AG09319 (cell line): ENCODE results near the gene WWP2.

Experiments used
- DNase-seq: peaks from one replicate; pipeline ENCODE4 v3.0.0-alpha.2; 2010; ENCODE audit warnings: low read depth; ENCODE audit errors: extremely low read depth
- CTCF ChIP-seq: IDR thresholded peaks from 2 replicates; pipeline ENCODE4 v1.5.1; 2011; ENCODE audit warnings: low read depth, mild to moderate bottlenecking, inconsistent platforms, low read length, moderate library complexity

Gene WWP2

GRCh38 chr16:69863401-69864281, 101.5 kb downstream of the WWP2 start:
- no peak for DNase-seq
- no peak for TF ChIP-seq CTCF

DNA sequence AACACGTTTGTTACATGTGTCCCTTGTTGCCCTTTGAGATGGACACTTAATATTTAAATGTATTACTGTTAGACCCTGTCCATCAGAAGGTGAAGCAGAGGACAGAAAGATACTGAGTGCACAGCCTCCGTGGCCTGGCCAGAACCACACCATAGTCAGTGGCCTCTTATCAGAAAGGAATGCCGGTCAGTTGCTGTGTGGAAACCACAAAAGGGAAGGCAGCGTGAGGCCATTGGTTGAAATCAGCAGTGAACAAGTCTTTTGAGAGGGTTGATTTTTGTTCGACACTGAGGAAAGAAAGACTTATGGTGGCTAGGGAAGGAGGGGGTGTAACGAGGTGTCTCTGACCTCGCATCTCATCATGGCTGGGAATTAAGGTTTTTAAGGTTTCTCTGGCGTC, 103.6 kb downstream of the WWP2 start:
- no peak for DNase-seq
- no peak for TF ChIP-seq CTCF

- TF ChIP-seq CTCF = no peak
Measured at GRCh38 chr16:69867784-69868560, 105.8 kb downstream of the WWP2 start.

GRCh38 chr16:69870761-69871160, 108.6 kb downstream of the WWP2 start:
- TF ChIP-seq CTCF = no peak
- DNase-seq = no peak

More at GRCh38 chr16:69867784-69868560, 105.8 kb downstream of the WWP2 start:
- DNase-seq = no peak

DNA sequence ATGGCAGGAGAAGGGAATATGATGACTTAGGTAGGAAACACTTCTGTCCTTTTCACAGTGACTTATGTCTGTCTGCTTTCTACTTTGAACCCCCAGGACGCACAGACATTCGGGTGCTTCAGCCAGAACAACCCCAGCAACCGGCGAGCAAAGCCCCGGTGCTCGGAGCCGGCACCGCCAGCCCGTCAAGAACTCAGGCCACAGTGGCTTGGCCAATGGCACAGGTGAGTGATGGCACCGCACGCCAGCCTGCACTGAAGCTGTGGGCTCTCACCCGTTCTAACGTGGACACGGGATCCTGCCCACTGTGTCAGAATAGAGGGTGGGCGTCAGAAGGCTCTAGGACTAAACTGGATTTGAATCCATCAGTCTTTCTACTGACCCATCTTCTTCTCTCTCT, 109.6 kb downstream of the WWP2 start:
- DNase-seq = no peak
- no peak for TF ChIP-seq CTCF

GRCh38 chr16:69872888-69873287, 110.8 kb downstream of the WWP2 start:
- no peak for DNase-seq
- TF ChIP-seq CTCF = no peak

DNA sequence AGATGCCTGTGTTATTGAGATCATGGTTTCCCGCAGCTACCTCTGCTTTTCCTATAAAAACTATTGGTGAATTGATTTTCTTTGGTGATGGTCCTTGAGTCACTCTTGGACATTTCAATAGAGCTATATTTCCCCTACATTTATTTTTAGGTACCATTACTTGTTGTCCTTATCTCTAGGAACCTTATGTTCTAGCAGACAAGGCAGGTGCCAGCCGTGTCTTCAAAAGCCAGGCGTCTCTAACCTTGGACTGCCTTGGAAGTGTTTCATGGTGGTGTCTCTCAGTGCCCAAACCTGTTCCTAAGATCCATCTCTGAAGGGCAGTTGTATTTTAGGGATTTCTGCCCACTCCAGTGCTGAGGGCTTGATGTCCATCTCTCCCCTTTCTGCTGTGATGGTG, 111.7 kb downstream of the WWP2 start:
- DNase-seq = no peak
- no peak for TF ChIP-seq CTCF
